Measurements from ENCODE around the gene TMEM161B.
"Not testable (repeated sequence)": the region's sequence is repeated elsewhere in the genome, so short reads cannot be mapped to it uniquely, and the experiment has no call there.

The TMEM161B gene

DNA sequence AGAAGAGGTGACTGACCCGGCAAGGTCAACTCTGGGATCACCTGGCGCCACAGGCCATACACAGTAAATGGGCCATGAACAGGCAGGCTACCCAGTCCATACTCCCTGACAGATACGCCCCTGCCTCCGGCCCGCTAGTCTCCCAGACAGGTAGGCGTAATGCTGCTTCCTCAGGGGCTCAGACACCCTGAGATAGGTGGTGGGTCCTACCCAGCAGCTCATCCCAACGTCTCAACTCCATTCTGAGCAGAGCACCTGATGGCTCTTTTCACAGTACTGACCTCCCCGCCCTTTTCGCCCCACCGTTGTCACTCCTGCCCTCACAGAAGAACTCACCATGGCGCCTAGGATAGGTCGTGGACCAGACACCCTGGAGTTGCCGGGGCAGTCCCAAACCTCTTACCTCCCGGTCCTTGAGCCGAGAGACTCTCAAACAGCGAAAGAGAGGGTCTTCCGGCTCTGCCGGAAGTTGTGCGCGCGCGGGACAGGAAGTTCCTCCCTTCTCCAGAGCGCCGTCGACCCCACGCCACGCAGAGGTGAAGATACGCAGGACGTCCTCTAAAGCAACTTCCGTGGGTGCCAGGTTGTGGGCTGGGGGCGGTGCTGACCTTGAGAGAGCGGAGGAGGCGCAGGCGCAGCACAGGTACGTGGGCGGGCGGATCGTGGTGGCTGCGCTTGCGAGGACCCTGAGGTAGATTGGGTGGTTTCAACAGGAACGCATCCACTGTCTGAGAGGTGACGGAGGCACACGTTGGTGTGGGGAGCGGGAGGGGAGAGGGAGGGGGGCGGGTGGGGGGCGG is at the start of gene TMEM161B:
Gene TMEM161B, minus strand, starts transcription at position 461 of the 800 bp plus-strand sequence. Its CDS starts 122 bp downstream, at position 339.
- peak; percentile 96 for DNase-seq

DNA sequence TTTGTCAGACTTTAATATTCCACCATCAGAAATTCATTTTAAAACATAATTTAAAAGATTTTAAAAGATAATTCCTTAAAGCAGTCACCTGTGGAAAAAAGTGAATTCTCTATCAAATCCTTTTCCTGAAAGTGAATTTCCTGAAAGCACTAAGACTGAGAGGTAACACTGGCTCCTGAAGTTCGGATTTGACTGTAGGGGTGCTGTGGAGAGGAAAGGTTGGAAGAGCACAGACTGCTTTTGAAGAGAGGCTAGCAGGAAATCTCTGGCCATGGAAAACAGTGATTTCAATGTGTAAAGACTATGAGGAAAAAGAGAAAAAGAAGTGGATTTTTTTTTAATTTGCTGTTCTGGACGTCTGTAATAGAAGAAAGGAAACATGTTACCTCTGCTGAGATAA is 35.7 kb upstream of the TMEM161B start:
- DNase-seq, result no peak

DNA sequence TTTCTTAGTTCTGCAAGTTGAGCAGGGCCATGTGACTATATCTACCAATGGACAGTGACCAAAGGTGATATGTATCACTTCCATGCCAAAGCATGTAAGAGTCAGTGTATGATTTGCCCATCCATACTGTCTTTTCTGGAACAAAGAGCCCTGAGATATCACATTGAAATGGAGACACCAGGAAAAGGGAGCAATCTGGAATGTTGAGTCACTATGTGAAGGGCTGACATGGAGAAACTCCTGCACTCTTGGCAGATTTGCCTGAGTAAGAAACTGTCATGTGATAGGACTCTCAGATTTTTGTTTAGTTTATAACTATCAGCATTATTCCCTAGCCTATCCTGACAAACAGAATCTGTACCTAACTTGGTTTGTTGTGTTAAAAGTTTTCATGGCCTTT is 29.8 kb upstream of the TMEM161B start:
- no peak for DNase-seq

- no peak for DNase-seq
Measured at GRCh38 chr5:88290801-88291200, 22.2 kb upstream of the TMEM161B start.

DNA sequence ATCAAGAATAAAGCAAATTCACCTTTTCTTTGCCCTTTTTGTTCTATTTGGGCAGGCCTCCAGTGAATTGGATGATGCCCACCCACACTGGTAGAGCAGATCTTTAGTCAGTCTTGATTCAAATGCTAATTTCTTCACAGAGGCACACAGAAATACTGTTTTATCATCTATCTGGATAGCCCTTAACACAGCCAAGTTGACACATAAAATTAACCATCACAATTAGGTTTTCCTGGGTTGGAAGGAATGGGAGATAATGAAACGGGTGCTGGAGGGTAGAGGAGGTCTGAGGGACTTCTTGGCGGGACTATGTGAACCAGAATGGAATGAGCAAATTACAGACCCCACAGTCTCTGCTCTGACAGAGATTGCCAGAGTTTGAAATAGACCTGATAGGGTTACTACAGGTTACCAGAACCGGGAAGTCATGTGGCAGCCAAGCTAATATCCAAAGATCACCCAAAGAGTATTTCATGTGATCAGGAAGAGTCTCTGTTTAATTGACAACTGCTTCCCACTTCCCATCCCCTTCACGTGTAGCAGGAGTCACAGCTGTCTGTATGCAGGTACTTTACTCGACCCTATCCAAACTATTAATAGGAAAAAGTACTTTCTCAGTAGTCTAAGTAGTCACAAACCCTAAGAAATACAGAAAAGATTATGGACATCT is 20.0 kb upstream of the TMEM161B start:
- no peak for DNase-seq

DNA sequence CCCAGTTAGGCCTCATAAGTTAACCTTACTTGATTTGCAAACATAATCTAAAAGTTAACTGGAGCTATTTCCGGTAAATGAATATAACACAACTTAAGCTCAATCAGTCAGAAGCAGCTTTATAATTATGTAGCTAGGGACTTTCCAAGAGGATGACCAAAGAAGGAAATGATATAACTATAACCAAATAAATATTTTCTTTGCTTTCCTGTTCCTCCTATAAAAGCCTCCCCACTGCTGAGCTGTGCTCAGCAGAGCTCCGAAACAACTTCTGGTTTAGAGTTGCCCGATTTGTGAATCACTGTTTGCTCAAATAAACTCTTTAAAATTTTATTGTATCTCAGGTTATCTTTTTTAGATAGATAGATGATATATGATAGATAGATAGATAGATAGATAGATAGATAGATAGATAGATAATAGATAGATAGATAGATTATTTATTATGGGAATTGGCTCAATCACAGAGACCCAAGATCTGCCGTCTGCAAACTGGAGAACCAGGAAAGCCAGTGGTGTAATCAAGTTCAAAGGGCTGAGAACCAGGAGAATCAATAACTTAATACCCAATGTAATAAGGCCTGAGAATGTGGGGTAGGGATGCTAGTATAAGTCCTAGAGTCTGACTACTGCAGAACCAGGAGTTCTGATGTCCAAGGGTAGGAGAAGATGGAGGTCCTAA is 19.3 kb upstream of the TMEM161B start:
- no peak for DNase-seq

- DNase-seq, result no peak
Measured at GRCh38 chr5:88287302-88287701, 18.7 kb upstream of the TMEM161B start.

DNA sequence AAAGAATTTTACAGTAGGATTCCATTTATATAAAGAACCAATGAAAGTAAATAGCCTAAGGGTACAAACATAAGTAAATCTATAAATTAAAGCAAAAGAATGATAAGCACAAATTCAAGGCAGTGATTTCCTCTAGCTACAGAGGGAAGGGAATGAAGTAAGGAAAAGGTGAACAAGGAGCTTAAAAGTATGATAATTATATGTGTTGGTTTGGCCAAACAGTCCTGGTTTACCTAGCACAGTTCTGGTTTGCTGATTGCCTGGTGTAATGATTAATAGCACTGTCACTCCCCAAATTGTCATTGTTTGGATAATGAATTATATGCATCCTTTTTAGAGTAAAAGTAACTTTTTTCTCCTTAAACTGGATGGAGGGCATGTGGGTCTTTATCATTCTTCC is 15.0 kb upstream of the TMEM161B start:
- DNase-seq, result no peak

DNA sequence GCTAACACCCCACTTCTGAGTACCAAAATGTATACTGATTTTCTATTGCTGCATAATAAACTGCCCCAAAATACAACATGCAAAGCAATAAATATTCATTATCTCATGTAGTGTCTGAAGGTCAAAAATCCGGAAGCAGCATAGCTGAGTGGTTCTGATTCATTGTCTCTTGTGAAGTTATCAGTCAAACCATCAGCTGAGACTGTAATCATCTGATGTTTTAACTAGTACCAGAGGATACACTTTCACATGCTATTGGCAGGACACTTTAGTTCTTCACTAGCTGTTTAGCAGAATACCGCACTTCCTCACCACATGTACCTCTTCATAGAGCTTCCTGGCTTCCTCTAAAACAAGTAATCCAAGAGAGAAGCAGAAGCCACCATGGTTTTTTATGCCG is 12.7 kb upstream of the TMEM161B start:
- DNase-seq, result no peak

- DNase-seq, result no peak
Measured at GRCh38 chr5:88279584-88279983, 10.9 kb upstream of the TMEM161B start.

DNA sequence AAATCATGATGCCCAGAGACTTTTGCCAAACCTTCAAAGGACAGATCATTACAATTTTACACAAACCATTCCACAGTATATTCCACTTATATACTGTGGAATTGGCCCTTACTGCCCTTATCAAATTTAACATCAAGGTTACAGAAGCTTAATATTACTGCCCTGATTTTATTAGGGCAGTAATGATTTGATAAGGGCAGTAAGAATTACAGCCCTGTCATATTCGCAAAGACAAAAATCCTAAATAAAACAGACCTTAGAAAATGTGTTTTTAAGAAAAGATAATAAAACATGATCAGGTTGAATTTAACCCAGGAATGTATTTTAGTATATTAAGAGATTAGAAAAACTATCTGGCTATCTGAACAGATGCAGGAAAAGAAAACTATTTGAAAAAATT is 7.7 kb upstream of the TMEM161B start:
- no peak for DNase-seq

GRCh38 chr5:88275581-88275980 is 6.9 kb upstream of the TMEM161B start:
- DNase-seq, result no peak

DNA sequence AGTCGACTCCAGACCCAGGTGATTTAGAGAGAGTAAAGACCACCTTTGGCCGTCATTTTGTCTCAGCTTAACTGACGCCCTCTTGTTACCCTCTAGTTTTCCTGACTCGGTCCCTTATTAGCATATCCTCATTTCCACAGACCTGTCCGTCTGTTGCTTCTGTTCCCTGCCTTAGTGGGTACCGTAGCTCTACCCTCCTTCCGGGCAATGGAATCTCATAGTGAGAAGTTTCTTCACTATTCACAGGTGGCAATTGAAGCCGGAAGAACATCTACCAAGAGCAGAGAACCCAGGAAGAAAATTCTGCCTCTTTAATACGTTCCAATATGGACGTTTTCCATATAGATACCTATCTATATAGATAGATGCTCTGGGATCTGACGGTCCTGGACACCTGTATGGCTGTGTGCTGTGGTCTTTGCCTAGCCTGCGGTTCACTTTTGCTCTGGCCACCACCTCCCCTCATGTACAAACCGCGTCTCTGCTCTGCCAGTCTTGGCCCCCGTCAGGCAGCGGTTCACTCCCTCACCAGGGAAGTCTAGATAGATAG is 652 bp upstream of the TMEM161B start:
- no peak for DNase-seq

DNA sequence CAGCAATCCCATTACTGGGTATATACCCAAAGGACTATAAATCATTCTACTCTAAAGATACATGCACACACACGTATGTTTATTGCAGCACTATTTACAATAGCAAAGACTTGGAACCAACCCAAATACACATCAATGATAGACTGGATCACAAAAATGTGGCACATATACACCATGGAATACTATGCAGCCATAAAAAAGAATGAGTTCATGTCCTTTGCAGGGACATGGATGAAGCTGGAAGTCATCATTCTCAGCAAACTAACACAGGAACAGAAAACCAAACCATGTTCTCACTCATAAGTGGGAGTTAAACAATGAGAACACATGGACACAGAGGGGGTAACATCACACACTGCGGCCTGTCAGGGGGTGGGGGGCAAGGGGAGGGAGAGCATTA is 4.1 kb downstream of the TMEM161B start:
- DNase-seq, result not testable (repeated sequence)

- DNase-seq, result no peak
Measured at GRCh38 chr5:88263349-88263748, 5.3 kb downstream of the TMEM161B start.

GRCh38 chr5:88262116-88262515 is 6.5 kb downstream of the TMEM161B start:
- DNase-seq, result no peak

DNA sequence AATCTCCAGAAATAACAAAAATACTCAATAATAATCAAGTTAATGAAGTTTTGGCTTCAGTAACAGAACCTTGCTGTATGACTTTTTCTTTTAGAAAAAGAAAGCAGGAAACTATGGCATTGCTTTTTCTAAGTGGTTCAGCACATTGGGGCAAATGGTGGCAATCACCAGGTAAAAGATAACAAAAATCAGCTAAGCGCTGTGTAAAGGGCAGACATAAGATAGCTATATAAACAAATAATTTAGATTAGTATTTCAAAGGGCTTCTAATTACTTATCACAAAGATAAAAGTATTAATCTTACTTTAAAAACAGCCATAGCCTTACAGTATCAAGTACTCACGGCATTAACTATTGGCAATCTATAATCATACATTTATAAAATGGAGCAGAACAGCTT is 10.0 kb downstream of the TMEM161B start:
- no peak for DNase-seq

DNA sequence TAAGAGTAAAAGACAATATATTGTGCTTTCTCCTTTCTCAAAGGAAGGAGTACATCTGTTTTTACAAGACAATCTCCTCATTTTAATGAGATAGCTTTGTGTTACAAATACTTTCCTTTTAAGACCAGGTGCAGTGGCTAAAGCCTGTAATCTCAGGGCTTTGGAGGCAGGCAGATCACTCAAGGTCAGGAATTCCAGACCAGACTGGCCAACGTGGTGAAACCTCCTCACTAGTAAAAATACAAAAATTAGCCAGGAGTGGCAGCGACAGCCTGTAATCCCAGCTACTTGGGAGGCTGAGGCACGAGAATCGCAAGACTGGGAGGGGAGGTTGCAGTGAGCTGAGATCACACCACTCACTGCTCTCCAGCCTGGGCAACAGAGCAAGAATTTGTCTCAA is 11.8 kb downstream of the TMEM161B start:
- DNase-seq, result no peak

DNA sequence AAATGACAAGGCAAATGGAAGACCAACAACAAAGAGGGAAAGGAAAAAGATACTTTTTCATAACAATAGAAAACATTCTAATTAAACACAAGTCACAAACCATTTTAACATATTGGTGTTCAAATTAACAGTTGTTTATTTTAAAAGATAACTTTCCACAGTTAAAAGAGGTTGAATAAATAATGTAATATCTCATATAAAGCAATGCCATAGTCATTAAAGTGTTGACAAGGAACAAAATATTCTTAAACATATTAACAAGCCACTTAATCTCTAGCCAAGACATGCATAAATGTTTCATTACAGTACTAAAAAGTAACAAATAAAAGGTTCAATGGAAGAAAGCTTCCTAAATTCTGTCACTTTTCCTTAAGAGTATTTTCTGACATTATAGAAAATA is 12.6 kb downstream of the TMEM161B start:
- DNase-seq, result no peak

DNA sequence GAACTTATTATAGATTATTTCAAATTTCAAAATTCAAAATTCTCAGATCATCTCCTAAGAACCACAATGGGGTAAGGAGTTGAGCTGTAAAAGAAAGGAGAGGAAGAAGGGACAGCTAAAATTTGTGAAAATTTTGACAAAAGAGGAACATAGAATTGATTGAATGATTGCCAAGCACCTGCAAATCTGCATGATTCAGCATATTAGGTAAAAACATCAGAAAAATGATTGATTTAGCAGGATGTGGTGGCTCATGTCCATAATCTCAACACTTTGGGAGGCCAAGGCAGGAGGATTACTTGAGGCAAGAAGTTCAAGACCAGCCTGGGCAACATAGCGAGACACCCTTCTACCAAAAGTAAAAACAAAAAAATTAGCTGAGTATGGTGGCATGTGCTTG is 14.3 kb downstream of the TMEM161B start:
- no peak for DNase-seq

DNA sequence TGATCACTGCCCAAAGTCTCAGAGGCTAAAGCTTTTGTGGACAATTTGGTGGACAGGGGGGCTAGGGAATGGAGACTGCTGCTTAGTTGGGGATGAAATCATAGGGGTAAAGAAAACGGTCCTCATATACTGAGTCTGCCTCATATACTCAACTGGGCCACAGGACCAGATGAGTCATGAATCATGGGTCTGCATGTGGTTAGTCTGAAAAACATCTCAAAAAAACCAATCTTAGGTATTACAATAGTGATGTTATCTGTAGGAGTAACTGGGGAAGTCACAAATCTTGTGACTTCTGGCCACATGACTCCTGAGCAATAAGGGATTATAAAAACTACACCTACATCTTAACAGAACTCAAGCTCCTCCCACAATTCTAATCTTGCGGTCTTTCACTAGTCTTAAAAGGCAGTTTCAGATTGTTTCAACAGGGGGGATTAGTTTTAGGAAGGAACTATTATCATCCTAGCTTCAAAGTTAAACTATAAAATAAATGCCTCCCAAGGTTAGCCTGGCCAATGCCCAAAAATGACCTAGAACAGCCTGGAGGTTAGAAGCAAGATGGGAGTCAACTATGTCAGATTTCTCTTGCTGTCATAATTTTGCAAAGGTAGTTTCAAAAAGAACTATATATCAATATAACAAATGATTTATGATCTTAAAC is 17.5 kb downstream of the TMEM161B start:
- no peak for DNase-seq

DNA sequence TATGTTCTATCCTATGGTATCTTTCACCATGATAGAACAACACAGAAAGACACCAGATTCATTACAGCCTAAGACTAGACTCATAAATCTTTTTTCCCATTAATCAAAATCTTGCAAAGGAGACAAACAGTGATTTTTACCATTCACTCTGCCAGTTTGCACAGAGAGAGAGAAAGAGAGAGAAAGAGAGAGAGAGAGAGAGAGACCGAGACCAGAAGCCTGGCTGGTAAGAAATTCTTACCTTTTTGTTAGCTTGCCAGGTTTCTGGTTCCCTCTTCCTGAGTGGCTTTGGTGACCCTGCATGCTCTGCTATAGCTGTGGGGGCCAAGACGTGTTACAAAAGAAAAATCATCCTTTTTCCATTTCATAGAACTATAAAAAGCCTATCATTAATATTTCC is 18.6 kb downstream of the TMEM161B start:
- DNase-seq, result no peak
